ENCODE measurements around the gene YJEFN3. TPM values are rescaled to one million over a fixed set of nuclear protein-coding genes. Genes with fewer than 3 reads are reported as not detected.

The YJEFN3 gene
- total and polyA plus RNA-seq, 8 donors, result 0.43 to 117 (median 3.3) TPM

GRCh38 chr19:19504754-19505668, 23.7 kb upstream of the YJEFN3 start:
- H3K9me3 ChIP-seq, result no peaks in the 10 kb centered on the region
- H3K36me3 ChIP-seq, result peaks cover 47 to 85% (median 82%) of the 10 kb centered on the region in 4 donors
- intact Hi-C loops (cut with DNase I; ENCODE audit: low total_unique reads), result no loop called here
- no peak overlapping the region for H3K4me3 ChIP-seq
- WGBS, 5 donors, result 89 to 94% (median 92%) methylated on average over 20 to 23 of the region's 23 CpGs
- no peak overlapping the region for H3K27ac ChIP-seq
- H3K27me3 ChIP-seq, result no peaks in the 10 kb centered on the region
- TF ChIP-seq POLR2A (IDR thresholded peaks at IDR 0.05) (no peak), POLR2AphosphoS5 (IDR thresholded peaks at IDR 0.05) (no peak), EP300 (IDR thresholded peaks at IDR 0.05) (no peak)
- TF ChIP-seq, protein P1, sequence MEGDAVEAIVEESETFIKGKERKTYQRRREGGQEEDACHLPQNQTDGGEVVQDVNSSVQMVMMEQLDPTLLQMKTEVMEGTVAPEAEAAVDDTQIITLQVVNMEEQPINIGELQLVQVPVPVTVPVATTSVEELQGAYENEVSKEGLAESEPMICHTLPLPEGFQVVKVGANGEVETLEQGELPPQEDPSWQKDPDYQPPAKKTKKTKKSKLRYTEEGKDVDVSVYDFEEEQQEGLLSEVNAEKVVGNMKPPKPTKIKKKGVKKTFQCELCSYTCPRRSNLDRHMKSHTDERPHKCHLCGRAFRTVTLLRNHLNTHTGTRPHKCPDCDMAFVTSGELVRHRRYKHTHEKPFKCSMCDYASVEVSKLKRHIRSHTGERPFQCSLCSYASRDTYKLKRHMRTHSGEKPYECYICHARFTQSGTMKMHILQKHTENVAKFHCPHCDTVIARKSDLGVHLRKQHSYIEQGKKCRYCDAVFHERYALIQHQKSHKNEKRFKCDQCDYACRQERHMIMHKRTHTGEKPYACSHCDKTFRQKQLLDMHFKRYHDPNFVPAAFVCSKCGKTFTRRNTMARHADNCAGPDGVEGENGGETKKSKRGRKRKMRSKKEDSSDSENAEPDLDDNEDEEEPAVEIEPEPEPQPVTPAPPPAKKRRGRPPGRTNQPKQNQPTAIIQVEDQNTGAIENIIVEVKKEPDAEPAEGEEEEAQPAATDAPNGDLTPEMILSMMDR (IDR thresholded peaks at IDR 0.05), result no peak
- DNase-seq, result no peak
- no peaks in the 10 kb centered on the region for H3K4me1 ChIP-seq

- H3K36me3 ChIP-seq, result peaks cover 41 to 77% (median 75%) of the 10 kb centered on the region in 4 donors
- no peak for DNase-seq
- H3K4me3 ChIP-seq, result no peak overlapping the region
These were observed 22.9 kb upstream of the YJEFN3 start for GRCh38 chr19:19505669-19506326.

DNA sequence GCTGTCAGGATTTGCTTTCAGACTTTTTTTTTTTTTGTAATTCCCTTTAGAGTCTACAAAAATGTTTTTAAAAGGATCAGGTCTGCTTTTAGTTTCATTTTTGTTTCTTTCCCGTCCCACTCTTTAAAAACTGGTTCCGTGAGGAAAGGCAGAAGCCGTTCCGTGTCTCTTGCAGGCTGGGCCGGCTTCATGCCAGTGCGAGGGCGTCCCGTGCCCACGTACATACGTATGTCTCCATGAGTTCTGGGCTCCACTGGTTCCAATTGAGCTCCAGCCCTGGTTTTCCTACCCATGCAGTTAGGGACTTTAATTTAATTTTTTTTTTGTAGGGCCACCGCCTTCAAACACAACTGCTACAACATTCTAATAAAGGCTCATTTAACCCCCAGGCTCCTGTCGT, 22.1 kb upstream of the YJEFN3 start:
- TF ChIP-seq POLR2A (IDR thresholded peaks at IDR 0.05), result no peak
- no peak for TF ChIP-seq POLR2AphosphoS5 (IDR thresholded peaks at IDR 0.05)
- TF ChIP-seq, protein P1 (IDR thresholded peaks at IDR 0.05), result no peak
- no peak for TF ChIP-seq EP300 (IDR thresholded peaks at IDR 0.05)
- Histone ChIP-seq H3K27me3 (no peaks in the 10 kb centered on the region), H3K27ac (no peak overlapping the region), H3K4me1 (no peaks in the 10 kb centered on the region), H3K4me3 (no peak overlapping the region), H3K9me3 (no peaks in the 10 kb centered on the region), H3K36me3 (peaks cover 34 to 69% (median 67%) of the 10 kb centered on the region in 4 donors)
- WGBS, 5 donors, result 88 to 92% (median 89%) methylated on average over 12 of the region's 12 CpGs
- intact Hi-C loops (cut with DNase I; ENCODE audit: low total_unique reads), result no loop called here
- DNase-seq, result no peak

More at GRCh38 chr19:19505669-19506326, 22.9 kb upstream of the YJEFN3 start:
- intact Hi-C loops (cut with DNase I; ENCODE audit: low total_unique reads), result no loop called here
- no peaks in the 10 kb centered on the region for H3K4me1 ChIP-seq
- H3K9me3 ChIP-seq, result no peaks in the 10 kb centered on the region
- no peak overlapping the region for H3K27ac ChIP-seq
- 89 to 92% (median 91%) methylated on average over 27 of the region's 27 CpGs for WGBS, 5 donors
- no peaks in the 10 kb centered on the region for H3K27me3 ChIP-seq
- TF ChIP-seq POLR2A (IDR thresholded peaks at IDR 0.05), result no peak
- TF ChIP-seq EP300 (IDR thresholded peaks at IDR 0.05), result no peak
- TF ChIP-seq, protein P1 (IDR thresholded peaks at IDR 0.05), result no peak
- no peak for TF ChIP-seq POLR2AphosphoS5 (IDR thresholded peaks at IDR 0.05)

DNA sequence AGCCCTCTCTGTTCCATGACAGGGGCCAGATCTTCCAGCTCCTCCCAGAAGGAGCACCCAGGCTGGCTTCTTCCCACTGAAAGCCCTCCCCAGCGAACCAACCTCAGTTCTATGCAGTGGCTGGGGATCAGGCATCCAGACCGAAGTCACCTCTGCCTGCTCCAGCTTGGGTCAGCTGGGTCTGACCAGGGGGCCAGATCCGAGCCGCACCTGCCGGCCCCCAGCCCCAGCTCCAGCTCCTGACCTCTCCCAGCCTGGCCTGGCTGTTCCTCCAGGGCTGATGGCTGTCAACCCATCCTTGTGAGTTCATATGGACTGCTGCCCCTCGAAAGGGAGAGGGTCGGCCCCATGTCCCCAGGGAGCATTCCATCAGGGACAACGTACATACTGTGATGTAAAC, 21.4 kb upstream of the YJEFN3 start:
- Histone ChIP-seq H3K36me3 (peaks cover 26 to 61% (median 59%) of the 10 kb centered on the region in 4 donors), H3K27me3 (no peaks in the 10 kb centered on the region), H3K4me1 (no peaks in the 10 kb centered on the region), H3K9me3 (no peaks in the 10 kb centered on the region), H3K4me3 (no peak overlapping the region), H3K27ac (no peak overlapping the region)
- 79 to 91% (median 89%) methylated on average over 6 to 8 of the region's 8 CpGs for WGBS, 5 donors
- no peak for TF ChIP-seq EP300 (IDR thresholded peaks at IDR 0.05)
- TF ChIP-seq POLR2A (IDR thresholded peaks at IDR 0.05), result no peak
- no peak for TF ChIP-seq POLR2AphosphoS5 (IDR thresholded peaks at IDR 0.05)
- TF ChIP-seq, protein P1 (IDR thresholded peaks at IDR 0.05), result no peak
- no peak for DNase-seq
- intact Hi-C loops (cut with DNase I; ENCODE audit: low total_unique reads), result no loop called here
